Lower leg skin (tissue), 3 donors: Measurements from ENCODE around the gene ANO6.

Experiments used
- CTCF ChIP-seq, 3 donors: fragments of 450-650 bp; IDR thresholded peaks; one replicate each; pipeline ENCODE4 v1.5.1; 2016; ENCODE audit warnings: antibody characterized with exemption in 3 of 3, mild to moderate bottlenecking in 3 of 3, moderate library complexity in 2 of 3
- POLR2A ChIP-seq, 2 donors: fragments of 450-650 bp; IDR thresholded peaks; one replicate each; pipeline ENCODE4 v1.6.1; 2016 to 2017; ENCODE audit warnings: antibody characterized with exemption in 2 of 2, mild to moderate bottlenecking in 1 of 2, moderate library complexity in 1 of 2

- no peak for TF ChIP-seq CTCF (IDR thresholded peaks at IDR 0.05)
- no peak for TF ChIP-seq POLR2A (IDR thresholded peaks at IDR 0.05)
Measured at GRCh38 chr12:45189766-45190403, 26.0 kb upstream of the ANO6 start.
